ENCODE data around the gene TMEM272.

The TMEM272 gene

GRCh38 chr13:51778392-51778791 is 66.6 kb downstream of the TMEM272 start:
- DNase-seq, result no peak

DNA sequence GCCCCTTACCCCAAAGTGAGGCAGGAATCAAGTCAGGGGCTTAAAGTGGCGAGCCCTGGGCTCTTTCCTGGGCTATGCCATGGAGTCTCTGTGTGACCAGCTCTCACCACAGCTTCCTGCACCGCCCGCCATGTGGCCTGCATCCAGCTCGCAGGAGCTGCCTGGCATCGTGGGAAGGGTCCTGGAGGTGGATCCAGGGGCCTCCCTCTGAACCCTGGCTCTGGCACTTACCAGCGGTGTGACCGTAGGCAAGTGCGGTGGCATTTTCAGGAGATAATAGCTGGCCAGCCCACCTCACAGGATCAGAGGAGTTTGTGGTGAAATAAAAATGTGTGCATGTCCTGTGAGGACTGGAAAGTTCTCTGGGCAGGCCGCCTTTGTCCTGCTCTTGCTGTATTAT is 67.1 kb downstream of the TMEM272 start:
- no peak for DNase-seq

- DNase-seq, result no peak
Measured at GRCh38 chr13:51776179-51776578, 68.8 kb downstream of the TMEM272 start.

DNA sequence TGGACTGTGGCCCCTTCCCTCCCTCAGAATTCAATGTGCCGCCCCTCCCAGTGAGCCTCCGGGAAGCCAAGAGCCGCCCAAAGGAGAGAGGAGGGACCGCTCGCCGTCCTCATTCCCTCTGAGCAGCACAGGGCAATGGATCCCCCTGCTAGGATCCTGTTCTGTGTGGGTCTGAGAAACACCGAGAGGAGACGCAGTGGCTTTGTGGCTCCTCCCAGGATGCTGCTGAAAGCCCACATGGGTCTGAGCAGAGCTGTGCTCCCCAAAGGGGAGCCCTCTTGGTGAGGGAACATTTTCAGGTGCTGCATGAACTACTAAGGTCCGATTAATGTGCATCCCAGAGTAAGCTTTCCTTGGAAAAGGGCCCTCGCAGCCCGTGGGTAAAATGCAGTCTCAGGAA is 71.5 kb downstream of the TMEM272 start:
- DNase-seq, result no peak

DNA sequence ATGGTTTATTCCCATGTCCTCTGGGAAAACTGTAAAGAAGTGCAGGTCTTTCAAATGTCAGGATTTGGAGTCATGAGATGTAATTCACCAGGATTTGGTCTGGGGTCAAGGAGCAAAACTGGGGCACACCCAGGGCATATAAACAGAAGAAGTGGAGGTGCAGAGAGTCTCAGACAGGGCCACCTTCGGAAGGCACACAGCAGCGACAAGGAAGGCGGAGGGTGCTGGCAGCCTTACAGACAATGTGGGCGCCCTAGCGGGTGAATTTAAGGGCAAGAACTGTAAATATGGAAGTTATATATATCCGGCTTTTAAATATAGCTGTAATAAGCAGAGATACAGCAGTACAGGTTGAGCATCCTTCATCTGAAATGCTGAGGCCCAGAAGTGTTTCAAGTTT is 72.2 kb downstream of the TMEM272 start:
- no peak for DNase-seq

- DNase-seq, result no peak
Measured at GRCh38 chr13:51772105-51772455, 72.9 kb downstream of the TMEM272 start.

DNA sequence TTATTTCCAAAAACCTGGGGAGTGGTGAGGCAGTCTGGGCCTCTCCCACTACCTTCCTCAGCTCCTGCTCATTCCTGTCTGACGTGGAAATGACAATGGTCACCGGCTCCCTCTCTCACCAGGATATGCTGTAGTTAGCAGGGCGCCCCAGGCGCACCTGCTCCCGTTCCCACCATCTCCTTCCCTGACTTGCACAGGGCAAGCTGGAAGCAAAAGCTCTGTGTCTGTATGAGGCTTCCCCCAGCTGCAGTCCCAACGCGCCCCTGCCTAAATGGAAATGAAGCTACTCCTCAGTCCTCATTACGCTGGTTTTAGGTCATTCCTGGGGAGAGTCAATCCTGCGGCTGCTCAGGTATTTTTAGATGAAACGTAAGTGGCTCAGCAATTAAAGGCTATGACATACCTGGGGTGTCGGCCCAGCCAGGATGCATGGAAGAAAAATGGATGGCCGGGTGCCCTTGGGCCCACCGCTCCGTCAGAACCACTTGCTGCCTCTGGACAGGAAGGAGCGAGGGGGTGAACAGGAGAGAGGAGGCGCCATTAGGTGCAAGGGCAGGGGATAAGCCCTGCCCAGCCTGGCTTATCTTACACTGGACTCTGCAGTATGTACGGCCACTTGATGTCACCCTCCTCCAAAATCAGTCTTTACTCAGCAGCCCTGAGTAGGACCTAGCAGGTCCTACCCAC is 73.4 kb downstream of the TMEM272 start:
- DNase-seq, result no peak

DNA sequence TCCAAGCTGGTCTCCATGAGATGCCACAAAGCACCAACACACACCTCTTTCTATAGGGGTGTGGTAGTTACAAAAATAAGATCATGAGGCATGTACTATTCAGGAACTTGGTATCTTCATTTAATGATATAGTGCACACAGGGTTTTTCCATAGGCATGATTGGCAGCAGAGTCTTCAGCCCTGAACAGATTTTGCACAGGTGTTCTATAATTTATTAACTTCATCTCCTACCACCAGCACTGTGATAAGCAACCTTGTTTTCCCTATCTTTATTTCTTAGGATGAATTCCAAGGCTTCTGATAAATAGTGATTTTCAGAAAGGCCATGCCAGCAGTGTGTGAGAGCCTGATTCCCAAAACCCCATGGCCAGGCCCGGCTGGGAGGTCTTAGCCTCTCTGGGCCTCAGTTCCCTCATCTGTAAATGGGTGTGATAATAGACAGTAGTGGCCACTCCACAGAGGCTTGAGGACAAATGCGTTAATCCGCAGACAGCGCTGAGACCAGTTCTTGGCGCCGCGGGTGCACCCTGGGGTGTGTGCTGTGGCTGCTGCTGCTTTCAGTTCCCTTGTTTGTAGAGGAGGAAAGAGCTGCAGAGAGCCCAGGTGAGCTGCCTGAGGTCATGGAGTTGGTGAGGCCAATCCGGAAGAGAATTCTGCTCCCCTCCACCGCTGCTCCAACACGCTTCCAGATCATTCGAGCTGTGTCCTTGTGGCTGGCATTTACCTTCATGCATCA is 74.1 kb downstream of the TMEM272 start:
- DNase-seq, result no peak

DNA sequence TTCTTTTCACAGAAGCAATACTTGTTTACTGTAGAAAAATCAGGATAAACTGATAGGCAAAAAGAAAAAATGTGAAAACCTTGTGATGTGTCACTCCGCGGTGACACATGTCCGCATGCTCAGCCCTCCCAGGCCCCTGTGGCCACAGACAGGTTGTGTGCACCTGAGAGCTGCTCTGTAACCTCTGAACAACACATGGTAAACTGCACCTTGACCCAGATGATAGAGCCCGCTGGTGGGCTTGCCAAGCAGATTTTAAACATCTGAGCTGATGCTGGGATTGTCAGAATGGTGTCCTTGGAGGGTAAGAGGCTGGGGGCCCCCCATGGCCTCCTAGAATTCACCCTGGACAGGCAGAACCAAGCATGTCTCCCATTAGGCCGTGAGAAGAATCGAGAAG is 74.8 kb downstream of the TMEM272 start:
- DNase-seq, result no peak

- no peak for DNase-seq
Measured at GRCh38 chr13:51769455-51770127, 75.4 kb downstream of the TMEM272 start.

DNA sequence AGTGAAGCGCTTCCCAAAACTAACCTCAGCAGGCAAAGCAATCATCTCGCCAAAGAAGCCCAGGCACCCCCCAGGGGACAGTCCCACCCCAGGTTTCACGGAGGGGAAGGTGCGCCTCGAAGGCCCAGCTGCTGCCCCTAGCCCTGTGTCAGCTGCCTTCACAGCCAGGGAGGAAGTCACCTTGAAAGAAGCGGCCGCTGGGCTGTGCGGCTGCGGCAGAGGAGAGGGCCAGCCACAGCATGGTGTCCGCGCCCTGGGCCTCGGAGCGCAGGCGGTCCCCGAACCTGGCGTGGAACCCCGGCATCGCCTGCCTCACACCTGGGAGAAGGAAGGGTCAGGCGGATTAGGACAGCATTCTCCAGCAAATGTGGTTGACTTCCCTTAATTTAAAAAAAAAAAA is 76.0 kb downstream of the TMEM272 start:
- DNase-seq, result no peak

DNA sequence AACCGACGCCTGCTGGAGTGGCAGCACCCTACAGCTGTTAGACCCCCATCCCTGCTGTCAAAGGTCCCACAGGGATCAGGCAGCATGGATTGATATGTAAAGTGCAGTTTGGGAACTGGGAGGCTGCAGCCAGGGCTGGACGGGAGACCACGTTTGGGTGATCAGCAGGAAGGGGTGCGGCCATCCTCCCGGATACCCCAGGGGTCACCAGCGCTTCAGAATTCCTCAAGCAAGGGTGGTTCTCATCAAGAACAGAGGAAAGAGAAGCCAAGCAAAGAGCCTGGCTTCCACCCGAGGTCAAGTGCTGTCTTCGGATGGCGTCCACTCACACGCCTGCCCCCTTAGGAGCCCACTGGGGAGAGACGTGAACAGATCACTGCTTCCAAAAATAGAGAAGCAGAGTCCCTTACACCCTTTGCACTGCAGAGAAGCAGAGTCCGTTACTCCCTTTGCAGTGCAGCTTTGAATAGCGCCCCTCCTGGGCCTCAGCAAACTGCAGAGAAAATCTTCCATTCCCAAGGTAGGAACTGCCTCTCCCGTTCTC is 76.5 kb downstream of the TMEM272 start:
- no peak for DNase-seq

DNA sequence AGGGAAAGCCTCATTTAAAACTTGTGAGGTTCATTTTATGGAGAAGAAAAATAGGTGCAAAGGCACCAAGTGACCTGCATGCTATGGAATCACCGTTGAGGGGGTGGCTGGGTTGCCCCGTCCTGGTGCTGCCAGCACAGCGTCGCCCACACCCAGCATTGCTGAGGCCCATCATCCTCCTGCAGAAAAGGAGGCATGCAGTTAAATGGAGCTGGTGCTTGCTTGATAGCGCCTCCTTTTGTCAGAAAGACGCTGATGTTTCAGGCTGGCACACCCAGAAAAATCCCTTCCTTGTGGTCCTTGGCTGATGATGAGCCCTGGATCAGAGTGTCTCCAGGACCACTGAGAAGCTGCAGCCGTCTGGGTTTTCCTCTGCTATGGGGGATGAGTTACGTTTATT is 77.9 kb downstream of the TMEM272 start:
- no peak for DNase-seq

DNA sequence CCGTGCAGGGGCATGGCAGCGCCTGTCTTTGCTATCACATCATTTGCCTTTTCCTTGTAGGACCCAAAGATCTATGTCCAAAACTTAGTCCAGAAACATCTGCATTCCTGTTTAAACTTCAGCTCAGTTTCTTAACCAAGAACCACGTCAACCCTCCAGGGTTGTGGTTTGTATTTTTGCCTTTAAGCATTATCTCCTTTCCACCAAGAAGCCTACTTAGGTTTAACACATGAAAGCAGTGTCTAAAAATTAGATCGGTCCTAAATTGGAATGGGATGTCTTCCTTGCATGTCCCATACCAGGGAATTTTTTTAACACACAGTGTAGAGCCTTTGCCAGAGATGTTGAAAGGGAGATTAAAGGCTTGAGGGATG is 79.8 kb downstream of the TMEM272 start:
- no peak for DNase-seq

DNA sequence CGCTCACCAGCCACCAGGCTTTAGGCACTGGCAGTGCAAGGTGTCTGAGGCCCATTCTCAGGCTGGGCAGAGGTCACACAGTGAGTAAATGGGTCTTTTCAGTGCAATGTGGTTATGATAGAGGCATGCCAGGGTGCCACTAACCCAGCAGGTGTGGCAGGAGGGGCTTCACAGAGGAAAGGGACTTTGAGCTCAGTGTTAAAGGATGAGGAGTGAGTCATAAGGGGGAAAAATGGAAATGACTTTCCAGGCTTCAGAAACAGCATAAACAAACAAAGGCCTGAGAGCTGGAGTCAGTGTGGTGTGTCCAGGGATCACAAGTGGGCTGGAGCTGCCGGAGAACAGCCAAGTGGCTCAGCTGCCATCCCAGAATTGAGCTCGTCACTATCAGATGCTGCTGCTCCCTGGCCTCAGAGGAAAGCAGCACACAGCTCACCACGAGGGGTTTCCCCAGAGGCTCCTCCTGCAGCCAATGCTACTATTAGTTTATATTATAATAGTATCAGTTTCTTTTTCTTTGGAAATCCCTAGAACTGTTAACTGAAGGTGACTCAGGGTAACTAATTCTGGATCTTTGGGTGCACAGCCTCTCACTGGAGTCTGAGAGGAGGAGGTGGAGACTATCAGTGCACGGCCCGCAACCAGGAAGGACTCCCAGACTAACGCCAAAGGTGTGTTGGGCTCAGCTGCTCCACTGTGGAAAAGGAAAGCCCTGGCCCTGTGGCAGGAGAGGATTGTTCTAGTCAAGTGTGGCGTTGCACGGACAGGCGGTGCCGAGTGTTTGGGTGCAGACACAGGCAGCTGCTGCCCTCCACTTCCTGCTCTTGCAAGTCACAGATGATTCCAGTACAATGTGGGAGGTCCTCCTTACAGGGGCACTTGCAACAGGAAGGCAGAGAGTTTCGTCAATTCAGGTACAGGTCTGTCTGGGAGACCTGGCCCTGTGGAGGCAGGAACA is 80.5 kb downstream of the TMEM272 start:
- no peak for DNase-seq

GRCh38 chr13:51763486-51763885 is 81.5 kb downstream of the TMEM272 start:
- no peak for DNase-seq
